Measurements from ENCODE around the gene TMEM132E. TPM values are rescaled to one million over a fixed set of nuclear protein-coding genes. Genes with fewer than 3 reads are reported as not detected.

TMEM132E gene
- total RNA-seq, 1 experiment from 2014 or later = not detected

DNA sequence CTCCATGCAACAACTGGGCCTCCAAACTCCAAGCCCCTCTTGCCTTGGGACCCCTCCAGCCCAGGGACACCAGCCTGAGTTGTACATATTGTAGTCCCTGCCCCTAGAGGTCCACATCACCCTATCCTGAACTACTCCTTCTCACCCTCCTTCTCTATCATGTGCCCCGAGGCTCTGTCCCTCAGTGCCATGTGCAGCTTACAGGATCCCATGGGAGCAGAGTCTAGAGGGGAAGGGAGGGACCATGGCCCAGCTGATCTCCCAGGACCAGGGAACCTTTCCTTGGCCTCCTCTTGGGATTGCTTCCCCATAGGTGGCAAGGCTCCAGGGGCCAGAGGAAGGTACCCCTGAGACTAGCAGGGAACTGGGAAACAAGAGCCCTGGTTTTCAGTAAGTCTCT lies 35.3 kb downstream of the TMEM132E start:
- H3K4me3 ChIP-seq = no peak overlapping the region
- no peaks in the 10 kb centered on the region for H3K36me3 ChIP-seq
- H3K9me3 ChIP-seq = no peaks in the 10 kb centered on the region
- peaks cover 10% of the 10 kb centered on the region for H3K27me3 ChIP-seq
- DNase-seq = no peak

DNA sequence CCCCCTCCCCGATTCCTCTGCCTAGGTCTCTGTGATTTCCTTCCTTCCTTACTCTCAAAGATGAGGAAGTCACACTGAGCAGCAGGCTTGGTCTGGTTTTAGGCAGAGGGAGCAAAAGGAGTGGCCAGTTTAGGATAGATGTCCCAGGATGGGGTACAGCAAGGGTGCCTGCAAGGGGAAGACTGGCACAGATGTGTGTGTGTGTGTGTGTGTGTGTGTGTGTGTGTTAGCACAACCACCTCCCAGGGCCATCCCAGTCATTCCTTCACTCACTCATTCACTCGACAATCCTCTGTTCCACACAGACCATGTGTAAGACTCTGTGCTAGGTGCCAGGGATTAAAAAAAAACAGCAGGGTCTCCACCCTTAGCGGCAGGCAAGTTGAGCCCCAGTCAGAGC lies 35.9 kb downstream of the TMEM132E start:
- Histone ChIP-seq H3K27me3 (peaks cover 7% of the 10 kb centered on the region), H3K36me3 (no peaks in the 10 kb centered on the region), H3K9me3 (no peaks in the 10 kb centered on the region), H3K4me3 (no peak overlapping the region)
- no peak for DNase-seq

DNA sequence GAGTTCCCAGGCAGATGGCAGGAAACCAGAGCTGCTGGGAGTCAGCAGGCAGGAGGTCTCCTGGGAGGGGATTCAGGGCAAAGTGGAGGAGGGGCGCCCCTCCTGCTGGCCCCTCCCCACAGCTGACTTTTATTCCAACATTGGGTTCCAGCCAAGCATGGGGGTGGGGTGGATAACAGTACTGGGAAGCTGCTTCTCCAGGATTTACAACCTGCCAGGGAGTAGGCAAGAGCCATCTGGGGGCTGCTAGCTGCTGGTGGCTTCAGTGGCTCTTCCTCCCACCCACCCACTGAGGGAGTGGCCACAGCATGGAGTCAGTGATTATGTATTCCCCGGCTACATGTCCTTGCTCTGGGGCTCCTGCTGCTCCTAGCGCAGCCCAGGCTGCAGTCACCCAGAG lies 36.8 kb downstream of the TMEM132E start:
- no peaks in the 10 kb centered on the region for H3K27me3 ChIP-seq
- H3K4me3 ChIP-seq = no peak overlapping the region
- DNase-seq = no peak
- H3K36me3 ChIP-seq = no peaks in the 10 kb centered on the region
- no peaks in the 10 kb centered on the region for H3K9me3 ChIP-seq

DNA sequence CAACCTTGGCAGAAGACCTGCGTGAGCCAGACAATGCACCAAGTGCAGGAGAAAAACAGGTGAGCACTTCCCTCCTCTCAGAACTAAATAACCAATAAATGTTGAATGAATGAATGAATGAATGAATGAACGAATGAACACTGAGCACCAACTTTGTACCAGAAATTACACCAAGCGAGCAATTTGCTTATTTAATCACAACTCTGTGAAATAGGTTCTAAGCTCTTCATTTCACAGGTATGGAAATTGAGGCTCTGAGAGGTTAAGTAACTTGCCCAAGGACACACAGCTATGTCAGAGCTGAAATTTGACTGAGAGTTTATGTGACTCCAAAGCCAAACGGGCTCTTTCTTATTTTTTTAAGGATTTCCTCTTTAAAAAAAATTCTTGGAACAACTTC lies 38.0 kb downstream of the TMEM132E start:
- no peak for DNase-seq
- H3K9me3 ChIP-seq = no peaks in the 10 kb centered on the region
- no peaks in the 10 kb centered on the region for H3K27me3 ChIP-seq
- H3K36me3 ChIP-seq = no peaks in the 10 kb centered on the region
- H3K4me3 ChIP-seq = no peak overlapping the region

DNA sequence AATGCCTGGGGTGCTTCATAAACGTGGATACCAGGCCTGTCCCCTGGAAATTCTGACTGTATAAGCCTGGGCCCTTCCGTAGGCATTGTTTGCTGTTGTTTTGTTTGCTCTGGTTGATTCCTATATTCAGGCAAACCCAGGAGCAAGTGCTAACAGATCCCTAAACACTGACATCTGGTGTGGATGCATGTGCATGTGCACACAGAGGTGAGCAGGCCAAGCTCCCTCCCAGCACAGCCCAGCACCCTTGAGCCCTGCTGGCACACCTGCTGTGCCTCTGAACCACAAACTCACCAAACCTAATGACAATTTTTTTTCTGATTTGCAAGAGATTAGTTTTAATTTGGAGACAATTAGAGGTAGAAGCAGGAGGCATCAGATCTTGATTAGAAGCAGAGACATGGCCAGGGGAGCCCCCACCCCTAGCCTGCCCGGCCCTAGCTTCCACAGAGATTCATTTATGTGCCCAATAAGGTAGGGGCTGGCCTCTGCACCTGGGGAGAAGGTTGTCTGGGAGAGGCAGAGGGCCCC lies 40.4 kb downstream of the TMEM132E start:
- H3K4me3 ChIP-seq = no peak overlapping the region
- no peak for DNase-seq
- H3K9me3 ChIP-seq = no peaks in the 10 kb centered on the region
- no peaks in the 10 kb centered on the region for H3K27me3 ChIP-seq
- H3K36me3 ChIP-seq = no peaks in the 10 kb centered on the region

DNA sequence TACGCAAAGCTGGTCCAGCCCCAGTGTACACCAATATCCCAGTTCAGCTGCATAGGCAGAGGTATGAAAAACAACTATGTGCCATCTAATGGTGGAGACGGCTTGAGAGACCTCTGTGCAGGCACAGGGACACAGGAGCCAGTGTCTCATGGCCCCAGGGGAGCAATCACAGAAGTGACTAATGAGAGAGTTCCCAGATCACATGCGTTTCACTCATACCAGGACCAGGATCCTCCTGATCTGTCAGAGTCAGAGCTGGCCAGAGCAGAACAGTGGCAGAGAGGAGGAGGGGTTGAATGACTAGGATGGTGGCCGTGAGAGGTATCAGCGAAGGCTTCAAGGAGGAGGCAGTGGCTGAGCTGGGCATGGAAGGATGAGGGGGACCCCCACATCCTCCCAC lies 41.1 kb downstream of the TMEM132E start:
- no peaks in the 10 kb centered on the region for H3K9me3 ChIP-seq
- H3K4me3 ChIP-seq = no peak overlapping the region
- DNase-seq = no peak
- H3K36me3 ChIP-seq = no peaks in the 10 kb centered on the region
- peaks cover 2% of the 10 kb centered on the region; the same call in 1 of the 2 replicates for H3K27me3 ChIP-seq

DNA sequence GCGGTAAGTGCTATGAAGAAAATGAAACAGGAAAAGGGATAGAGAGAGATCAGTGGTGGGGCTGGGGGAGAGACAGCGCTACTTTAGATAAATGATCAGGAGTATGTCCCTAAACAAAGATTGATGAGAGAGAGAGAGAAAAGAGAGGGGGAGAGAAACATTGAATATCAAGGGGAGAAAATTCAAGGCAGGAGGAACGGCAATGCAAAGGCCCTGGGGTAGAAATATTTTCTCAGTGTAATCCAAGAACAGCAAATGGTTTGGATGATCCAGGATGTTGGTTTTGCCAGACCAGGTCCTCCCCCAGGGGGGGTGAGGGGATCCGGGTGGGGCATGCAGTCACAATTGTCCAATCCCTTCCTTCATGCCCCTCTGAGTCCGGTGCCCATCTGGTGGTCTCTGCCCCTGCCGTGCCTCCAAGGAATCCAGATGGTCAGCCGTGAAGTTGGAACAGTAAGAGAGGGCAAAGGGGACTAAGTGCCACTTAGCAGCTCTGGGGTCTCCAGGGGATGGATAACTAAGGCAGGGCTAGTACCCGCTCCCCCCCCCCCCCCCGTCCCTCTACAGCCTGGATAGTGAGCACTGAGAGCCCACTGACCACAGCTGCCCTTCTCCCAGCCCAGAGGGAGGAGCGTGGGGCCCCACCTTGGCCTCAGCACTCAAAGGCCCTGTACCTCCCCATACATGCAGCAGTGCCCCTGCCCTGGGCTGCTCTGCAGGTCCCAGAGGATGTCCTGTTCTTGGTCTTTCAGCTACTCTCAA lies 43.7 kb downstream of the TMEM132E start:
- Histone ChIP-seq H3K4me3 (no peak overlapping the region), H3K36me3 (no peaks in the 10 kb centered on the region), H3K27me3 (peaks cover 14% of the 10 kb centered on the region), H3K9me3 (no peaks in the 10 kb centered on the region)
- no peak for DNase-seq

DNA sequence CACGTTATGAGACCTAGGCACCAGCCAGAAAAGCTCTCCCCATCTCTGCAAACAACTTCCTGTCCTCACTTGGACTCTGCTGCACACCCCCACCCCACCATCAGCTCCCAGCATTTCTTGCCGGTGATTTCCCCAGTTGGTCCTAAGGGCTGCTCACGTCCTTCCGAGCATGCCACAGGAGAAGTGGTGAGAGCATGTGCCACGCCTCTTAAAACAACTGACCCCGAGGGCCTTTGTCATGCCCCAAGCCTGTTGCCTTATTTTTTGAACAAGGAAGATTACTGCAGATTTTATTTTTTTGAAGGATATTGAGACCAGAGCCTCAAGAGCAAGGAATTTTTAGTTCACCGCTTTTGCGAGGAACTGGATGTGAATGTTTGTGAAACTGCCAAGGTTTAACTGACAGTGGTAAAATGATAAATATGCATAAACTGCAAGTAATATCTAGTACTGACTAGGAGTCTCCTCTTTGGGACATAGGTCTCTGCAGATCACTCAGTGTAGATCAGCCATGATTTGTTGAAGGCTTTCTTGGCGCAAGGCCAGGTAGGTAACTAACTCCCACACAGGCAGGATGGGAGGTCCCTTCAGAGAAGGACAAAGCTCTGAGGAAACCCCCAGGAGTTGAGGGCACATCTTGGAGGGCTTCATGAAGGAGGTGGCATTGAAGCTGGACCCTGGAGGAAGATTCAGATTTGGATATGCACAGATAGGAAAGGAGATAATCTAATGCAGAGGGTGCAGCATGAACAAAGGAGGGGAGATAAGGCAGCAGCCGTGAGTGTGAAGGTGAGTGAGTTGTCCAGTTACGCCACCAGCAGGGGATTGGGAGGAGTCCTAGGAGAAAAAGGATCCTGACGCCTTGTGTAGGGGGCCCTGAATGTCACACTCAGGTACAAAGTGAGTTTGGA lies 44.7 kb downstream of the TMEM132E start:
- Histone ChIP-seq H3K36me3 (no peaks in the 10 kb centered on the region), H3K9me3 (no peaks in the 10 kb centered on the region), H3K4me3 (no peak overlapping the region), H3K27me3 (peaks cover 15% of the 10 kb centered on the region)
- DNase-seq = no peak

DNA sequence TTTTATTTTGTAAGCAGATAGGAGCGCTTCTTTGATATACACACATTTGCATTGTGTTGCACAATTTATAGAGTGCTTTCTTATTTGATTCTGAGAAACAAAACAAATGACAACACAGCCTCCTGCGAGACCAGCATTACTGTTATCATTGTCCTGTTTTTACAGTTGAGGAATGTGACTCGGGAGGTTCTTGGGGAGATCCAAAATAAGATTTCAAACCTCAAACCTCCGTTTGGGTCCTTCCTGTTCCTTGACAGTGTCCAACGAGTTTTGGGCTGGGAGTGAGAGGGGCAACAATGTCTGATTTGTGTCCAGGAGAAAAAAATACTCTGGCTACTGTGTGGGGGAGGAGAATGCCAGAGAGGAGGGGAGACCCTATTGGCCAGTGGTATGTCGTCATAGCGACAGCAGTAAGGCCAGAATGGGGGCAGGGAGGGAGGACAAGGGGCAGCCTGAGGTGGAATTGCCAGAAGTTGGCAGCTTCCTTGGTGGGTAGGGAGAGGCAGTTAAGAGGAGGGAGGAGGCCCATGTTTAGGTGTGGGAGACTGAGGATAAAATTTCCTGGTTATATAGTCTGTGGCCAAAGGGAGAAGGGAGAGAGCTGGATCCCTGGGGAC lies 45.5 kb downstream of the TMEM132E start:
- H3K27me3 ChIP-seq = peaks cover 17% of the 10 kb centered on the region
- no peaks in the 10 kb centered on the region for H3K36me3 ChIP-seq
- no peak for DNase-seq
- H3K9me3 ChIP-seq = no peaks in the 10 kb centered on the region
- no peak overlapping the region for H3K4me3 ChIP-seq

DNA sequence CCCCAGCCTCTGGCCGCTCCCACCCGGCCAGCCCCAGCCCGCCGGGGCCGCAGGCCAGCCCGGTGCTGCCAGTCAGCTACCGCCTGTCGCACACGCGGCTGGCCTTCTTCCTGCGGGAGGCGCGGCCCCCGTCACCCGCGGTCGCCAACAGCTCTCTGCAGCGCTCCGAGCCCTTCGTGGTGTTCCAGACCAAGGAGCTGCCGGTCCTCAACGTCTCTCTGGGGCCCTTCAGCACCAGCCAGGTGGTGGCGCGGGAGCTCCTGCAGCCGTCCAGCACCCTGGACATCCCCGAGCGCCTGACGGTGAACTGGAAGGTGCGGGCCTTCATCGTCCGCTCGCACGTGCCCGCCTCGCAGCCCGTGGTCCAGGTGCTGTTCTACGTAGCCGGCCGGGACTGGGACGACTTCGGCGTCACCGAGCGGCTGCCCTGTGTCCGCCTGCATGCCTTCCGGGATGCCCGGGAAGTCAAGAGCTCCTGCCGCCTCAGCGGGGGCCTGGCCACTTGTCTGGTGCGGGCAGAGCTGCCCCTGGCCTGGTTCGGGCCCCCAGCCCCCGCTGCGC lies 46.8 kb downstream of the TMEM132E start:
- Histone ChIP-seq H3K36me3 (no peaks in the 10 kb centered on the region), H3K4me3 (no peak overlapping the region), H3K9me3 (no peaks in the 10 kb centered on the region), H3K27me3 (peaks cover 17% of the 10 kb centered on the region)
- no peak for DNase-seq

DNA sequence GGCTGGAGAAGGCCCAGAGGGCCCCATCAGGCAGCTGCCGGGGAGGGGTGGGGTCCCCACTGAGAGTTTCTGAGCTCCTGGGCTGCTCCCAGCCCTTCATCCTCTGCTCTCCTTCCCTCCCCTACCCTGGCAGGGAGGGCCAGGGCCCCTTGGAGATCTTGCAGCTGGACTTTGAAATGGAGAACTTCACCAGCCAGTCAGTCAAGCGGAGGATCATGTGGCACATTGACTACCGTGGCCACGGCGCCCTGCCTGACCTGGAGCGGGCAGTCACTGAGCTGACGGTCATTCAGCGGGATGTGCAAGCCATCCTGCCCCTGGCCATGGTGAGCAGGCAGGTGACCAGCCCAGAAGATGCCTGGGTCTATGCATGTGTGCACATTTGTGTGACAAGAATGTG lies 49.5 kb downstream of the TMEM132E start:
- DNase-seq = no peak
- Histone ChIP-seq H3K9me3 (no peaks in the 10 kb centered on the region), H3K36me3 (no peaks in the 10 kb centered on the region), H3K4me3 (no peak overlapping the region), H3K27me3 (peaks cover 17% of the 10 kb centered on the region)

DNA sequence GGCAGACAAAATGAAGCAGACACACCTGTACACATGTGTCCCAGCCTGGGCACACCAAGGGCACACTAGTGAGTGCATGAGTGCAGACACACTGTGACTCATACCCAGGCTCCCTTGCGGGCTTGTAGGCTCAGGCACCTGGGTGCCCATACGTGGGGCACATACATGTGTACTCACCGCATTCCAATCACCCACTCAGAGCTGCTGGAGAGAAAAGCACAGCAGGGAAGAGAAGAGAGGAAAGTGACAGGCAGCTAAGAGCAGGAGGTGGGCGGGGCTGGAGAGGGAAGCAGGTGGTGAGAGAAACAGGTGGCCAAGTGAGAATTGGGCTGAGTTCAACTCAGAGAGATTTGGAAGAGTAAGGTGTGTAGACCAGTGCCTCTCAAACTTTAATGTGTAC lies 54.0 kb downstream of the TMEM132E start:
- H3K4me3 ChIP-seq = no peak overlapping the region
- peaks cover 2% of the 10 kb centered on the region; the same call in 1 of the 2 replicates for H3K27me3 ChIP-seq
- no peaks in the 10 kb centered on the region for H3K36me3 ChIP-seq
- H3K9me3 ChIP-seq = no peaks in the 10 kb centered on the region
- DNase-seq = no peak

DNA sequence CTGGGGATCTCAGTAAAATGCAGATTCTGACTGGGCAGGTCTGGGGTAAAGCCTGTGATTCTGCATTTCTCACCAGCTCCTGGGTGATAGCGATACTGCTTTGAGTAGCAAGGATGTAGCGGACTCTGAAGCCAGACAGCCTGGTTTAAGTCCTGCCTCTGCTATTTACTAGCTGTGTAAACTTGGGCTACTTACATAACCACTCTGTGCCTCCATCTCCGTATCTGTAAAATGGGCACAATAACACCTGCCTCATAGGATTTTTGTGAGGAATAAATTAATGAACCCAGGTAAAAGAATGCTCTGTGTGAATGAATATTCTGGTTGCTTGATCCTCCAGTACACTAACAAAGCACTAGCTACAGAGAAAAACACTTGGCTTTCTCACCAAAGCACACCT lies 54.4 kb downstream of the TMEM132E start:
- no peaks in the 10 kb centered on the region for H3K36me3 ChIP-seq
- H3K27me3 ChIP-seq = peaks cover 2% of the 10 kb centered on the region; the same call in 1 of the 2 replicates
- no peak for DNase-seq
- H3K4me3 ChIP-seq = no peak overlapping the region
- H3K9me3 ChIP-seq = no peaks in the 10 kb centered on the region

DNA sequence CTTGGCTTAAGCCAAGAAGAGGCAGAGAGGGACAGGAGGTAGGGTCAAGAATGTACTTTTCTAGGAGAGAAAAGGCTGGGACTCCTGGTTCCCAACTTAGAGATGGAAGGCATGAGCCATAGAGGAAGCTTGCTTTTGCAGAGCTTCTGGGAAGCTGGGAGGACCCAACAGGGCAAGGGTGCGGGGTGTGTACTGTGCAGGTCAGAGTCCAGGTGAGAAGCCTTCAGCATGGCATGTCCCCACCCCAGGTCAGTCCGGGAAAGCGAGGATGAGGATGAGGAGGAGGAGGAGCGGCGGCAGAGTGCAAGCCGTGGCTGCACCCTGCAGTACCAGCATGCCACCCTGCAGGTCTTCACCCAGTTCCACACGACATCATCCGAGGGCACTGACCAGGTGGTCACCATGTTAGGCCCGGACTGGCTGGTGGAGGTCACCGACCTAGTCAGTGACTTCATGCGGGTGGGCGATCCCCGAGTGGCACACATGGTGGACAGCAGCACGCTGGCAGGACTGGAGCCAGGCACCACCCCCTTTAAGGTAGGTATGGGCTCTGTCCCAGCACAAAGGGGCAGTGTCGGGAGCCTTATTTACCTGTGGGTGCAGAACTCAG lies 55.3 kb downstream of the TMEM132E start:
- Histone ChIP-seq H3K36me3 (no peaks in the 10 kb centered on the region), H3K9me3 (no peaks in the 10 kb centered on the region)

DNA sequence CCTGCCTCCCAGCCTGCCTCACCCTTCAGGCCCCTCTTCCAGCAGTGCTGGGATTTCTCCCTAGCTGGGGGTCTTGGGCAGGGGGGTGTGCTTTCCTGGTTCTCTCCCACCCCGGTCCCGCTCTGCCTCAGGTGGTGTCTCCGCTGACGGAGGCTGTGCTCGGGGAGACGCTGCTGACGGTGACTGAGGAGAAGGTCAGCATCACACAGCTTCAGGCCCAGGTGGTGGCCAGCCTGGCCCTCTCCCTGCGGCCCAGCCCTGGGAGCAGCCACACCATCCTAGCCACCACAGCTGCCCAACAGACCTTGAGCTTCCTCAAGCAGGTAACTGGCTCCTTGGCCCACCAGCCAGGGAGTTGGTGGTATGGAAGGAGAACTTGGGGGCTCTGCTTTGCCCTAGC lies 56.5 kb downstream of the TMEM132E start:
- H3K9me3 ChIP-seq = no peaks in the 10 kb centered on the region
- no peak for DNase-seq
- no peaks in the 10 kb centered on the region; the same call in 1 of the 2 replicates for H3K27me3 ChIP-seq
- no peak overlapping the region for H3K4me3 ChIP-seq
- no peaks in the 10 kb centered on the region for H3K36me3 ChIP-seq

More for the DNA sequence above, 55.3 kb downstream of the TMEM132E start:
- H3K27me3 ChIP-seq = no peaks in the 10 kb centered on the region
- no peak overlapping the region for H3K4me3 ChIP-seq
- no peak for DNase-seq

DNA sequence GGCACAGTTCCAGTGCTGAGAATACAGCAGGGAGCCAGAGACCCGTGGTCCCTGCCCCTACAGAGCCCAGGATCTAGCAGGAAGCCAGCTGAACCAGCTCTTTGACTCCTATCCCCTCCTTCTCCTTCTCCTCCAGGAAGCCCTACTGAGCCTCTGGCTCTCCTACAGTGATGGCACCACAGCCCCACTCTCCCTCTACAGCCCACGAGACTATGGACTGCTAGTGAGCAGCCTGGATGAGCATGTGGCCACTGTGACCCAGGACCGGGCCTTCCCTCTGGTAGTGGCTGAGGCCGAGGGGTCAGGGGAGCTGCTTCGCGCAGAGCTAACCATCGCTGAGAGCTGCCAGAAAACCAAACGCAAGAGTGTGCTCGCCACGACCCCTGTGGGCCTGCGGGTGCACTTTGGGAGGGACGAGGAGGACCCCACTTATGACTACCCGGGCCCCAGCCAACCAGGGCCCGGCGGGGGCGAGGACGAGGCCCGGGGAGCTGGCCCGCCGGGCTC lies 57.7 kb downstream of the TMEM132E start:
- no peak for DNase-seq
- Histone ChIP-seq H3K27me3 (peaks cover 2% of the 10 kb centered on the region; the same call in 1 of the 2 replicates), H3K9me3 (no peaks in the 10 kb centered on the region), H3K4me3 (no peak overlapping the region), H3K36me3 (no peaks in the 10 kb centered on the region)
